HL-60 (cell line): ENCODE data around the gene GDPD5.

Experiments used
- CTCF ChIP-seq: IDR thresholded peaks from one replicate; pipeline ENCODE4 v1.5.1; 2011; ENCODE audit warnings: low read length, control low read depth, inconsistent platforms; ENCODE audit not compliant: insufficient read depth
- POLR2AphosphoS5 ChIP-seq: IDR thresholded peaks from 2 replicates; pipeline ENCODE4 v1.6.1; 2012; ENCODE audit warnings: low read depth
- REST ChIP-seq: IDR thresholded peaks from 2 replicates; pipeline ENCODE4 v1.6.1; 2012; ENCODE audit warnings: low read depth; ENCODE audit not compliant: insufficient replicate concordance

GRCh38 chr11:75523189-75523588 lies 2.6 kb downstream of the GDPD5 start:
- TF ChIP-seq CTCF (no peak), REST (no peak), POLR2AphosphoS5 (no peak)
